ENCODE results near the gene CD320. TPM values are rescaled to one million over a fixed set of nuclear protein-coding genes. Genes with fewer than 3 reads are reported as not detected.
A peak's percentile ranks its signal among the peaks of the same experiment; 100 is the strongest.
"Not testable (repeated sequence)": the region's sequence is repeated elsewhere in the genome, so short reads cannot be mapped to it uniquely, and the experiment has no call there.

The CD320 gene
- total RNA-seq: 42.0 to 44.5 TPM (median 42.8 TPM) in 3 replicates

DNA sequence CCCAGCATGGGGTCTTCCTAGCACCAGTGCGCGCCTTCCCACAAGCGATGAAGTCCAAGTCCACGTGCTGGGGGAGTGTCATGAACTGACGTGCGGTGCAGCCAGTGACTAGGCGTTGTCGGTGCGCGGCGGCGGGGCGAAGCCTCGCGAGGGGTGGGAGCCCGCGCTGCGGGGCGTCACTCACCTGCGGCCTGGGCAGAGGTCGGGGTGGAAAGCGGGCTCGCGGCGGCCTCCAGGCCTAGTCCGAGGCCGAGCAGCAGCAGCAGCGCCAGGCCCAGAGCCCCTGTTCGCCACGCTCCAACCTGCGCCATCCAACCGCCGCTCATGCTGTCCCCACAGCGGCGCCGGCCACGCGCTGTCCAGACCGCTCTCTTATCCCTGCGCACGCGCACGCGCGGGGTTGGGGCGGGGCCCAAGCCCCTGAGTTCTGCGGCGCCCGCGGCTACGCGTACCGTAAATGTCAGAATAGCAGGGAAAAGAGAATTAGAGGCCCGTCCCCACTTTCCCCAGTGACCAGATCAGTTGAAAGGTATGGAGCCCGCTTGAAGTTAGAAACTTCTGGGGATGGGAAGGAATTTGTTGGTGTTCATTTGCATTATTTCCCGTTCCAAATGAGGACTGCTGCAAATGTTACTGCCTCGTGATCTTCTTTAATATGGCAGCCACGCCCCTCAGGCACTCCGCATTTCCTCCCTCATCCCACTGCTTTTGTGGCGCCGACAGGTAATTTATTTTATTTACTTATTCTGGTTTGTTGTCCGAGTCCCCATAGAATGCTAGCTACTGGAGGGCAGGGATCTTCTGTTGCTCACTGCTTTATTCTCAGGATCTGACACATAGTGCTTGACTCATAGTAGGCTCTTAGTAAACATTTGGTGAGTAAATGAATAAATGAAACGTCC lies at the start of gene CD320:
TSS of gene CD320 (minus strand) at position 394 of the 902 bp plus-strand sequence. CDS start at position 326, 68 bp downstream.
- TF ChIP-seq CTCF (IDR thresholded peaks at IDR 0.05; ENCODE audit: unreplicated experiment): no peak
- Mint-ChIP-seq H3K27ac (peak within 1 kb of the TSS; percentile 89), H3K9me3 (no peaks in the 10 kb centered on the region), H3K4me3 (peak within 1 kb of the TSS; percentile 85), H3K4me1 (peaks cover 17% of the 10 kb centered on the region), H3K27me3 (ENCODE audit: low read depth) (no peaks in the 10 kb centered on the region), H3K36me3 (peaks cover 10% of the 10 kb centered on the region)
- DNase-seq (ENCODE audit: low spot score in 2 of 2, unreplicated experiment in 2 of 2): peak; percentile 92 to 96

DNA sequence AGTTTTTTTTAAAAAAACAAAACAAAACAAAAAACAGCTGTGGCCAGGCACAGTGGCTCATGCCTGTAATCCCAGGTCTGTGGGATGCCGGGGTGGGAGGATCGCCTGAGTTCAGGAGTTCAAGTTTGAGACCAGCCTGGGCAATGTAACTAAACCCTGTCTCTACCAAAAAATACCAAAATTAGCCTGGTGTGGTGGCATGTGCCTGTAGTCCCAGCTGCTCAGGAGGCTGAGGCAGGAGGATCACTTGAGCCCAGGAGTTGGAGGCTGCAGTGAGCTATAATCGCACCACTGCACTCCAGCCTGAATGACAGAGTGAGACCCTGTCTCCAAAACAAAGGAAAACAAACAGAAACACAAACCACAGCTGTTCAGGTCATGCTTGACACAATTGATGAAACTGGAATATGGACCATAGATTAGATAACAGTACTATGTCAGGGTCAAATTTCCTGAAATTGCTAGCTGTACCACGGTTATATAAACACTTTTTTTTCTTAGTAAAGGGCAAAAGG lies 48.9 kb upstream of the CD320 start:
- Mint-ChIP-seq H3K4me3 (no peak overlapping the region), H3K27ac (no peak overlapping the region), H3K36me3 (no peaks in the 10 kb centered on the region), H3K4me1 (peaks cover 11% of the 10 kb centered on the region), H3K9me3 (peaks cover 4% of the 10 kb centered on the region), H3K27me3 (ENCODE audit: low read depth) (peaks cover 4% of the 10 kb centered on the region)
- no peak for DNase-seq (ENCODE audit: low spot score in 2 of 2, unreplicated experiment in 2 of 2)
- no peak for TF ChIP-seq CTCF (IDR thresholded peaks at IDR 0.05; ENCODE audit: unreplicated experiment)

- H3K9me3 Mint-ChIP-seq: peaks cover 4% of the 10 kb centered on the region
- H3K36me3 Mint-ChIP-seq: no peaks in the 10 kb centered on the region
- no peak overlapping the region for H3K27ac Mint-ChIP-seq
- H3K4me3 Mint-ChIP-seq: no peak overlapping the region
- no peak for DNase-seq (ENCODE audit: low spot score in 2 of 2, unreplicated experiment in 2 of 2)
- H3K4me1 Mint-ChIP-seq: peaks cover 13% of the 10 kb centered on the region
- no peaks in the 10 kb centered on the region for H3K27me3 Mint-ChIP-seq (ENCODE audit: low read depth)
- TF ChIP-seq CTCF (IDR thresholded peaks at IDR 0.05; ENCODE audit: unreplicated experiment): no peak
Measured at GRCh38 chr19:8355631-8356402, 47.7 kb upstream of the CD320 start.

GRCh38 chr19:8352845-8353244 lies 44.7 kb upstream of the CD320 start:
- not testable (repeated sequence) for H3K27ac Mint-ChIP-seq; H3K27me3 Mint-ChIP-seq (ENCODE audit: low read depth); DNase-seq (ENCODE audit: low spot score in 2 of 2, unreplicated experiment in 2 of 2); H3K9me3 Mint-ChIP-seq; H3K4me3 Mint-ChIP-seq; H3K36me3 Mint-ChIP-seq
- H3K4me1 Mint-ChIP-seq: peaks cover 15% of the 10 kb centered on the region

- DNase-seq (ENCODE audit: low spot score in 2 of 2, unreplicated experiment in 2 of 2): no peak
- Mint-ChIP-seq H3K9me3 (peaks cover 4% of the 10 kb centered on the region), H3K36me3 (no peaks in the 10 kb centered on the region), H3K27me3 (ENCODE audit: low read depth) (no peaks in the 10 kb centered on the region), H3K4me1 (peaks cover 15% of the 10 kb centered on the region), H3K27ac (peak overlapping the region; percentile 83), H3K4me3 (peak overlapping the region; percentile 31)
- no peak for TF ChIP-seq CTCF (IDR thresholded peaks at IDR 0.05; ENCODE audit: unreplicated experiment)
Measured at GRCh38 chr19:8352134-8352827, 44.1 kb upstream of the CD320 start.

GRCh38 chr19:8349629-8350372 lies 41.6 kb upstream of the CD320 start:
- H3K4me3 Mint-ChIP-seq; DNase-seq (ENCODE audit: low spot score in 2 of 2, unreplicated experiment in 2 of 2); H3K27me3 Mint-ChIP-seq (ENCODE audit: low read depth); H3K36me3 Mint-ChIP-seq; H3K9me3 Mint-ChIP-seq; H3K27ac Mint-ChIP-seq: not testable (repeated sequence)
- peaks cover 15% of the 10 kb centered on the region for H3K4me1 Mint-ChIP-seq
